ENCODE measurements around the gene VAC14. TPM values are rescaled to one million over a fixed set of nuclear protein-coding genes. Genes with fewer than 3 reads are reported as not detected.

VAC14 gene
- total RNA-seq, 4 donors from 2014 or later, result 20.5 to 44.2 (median 29.5) TPM

DNA sequence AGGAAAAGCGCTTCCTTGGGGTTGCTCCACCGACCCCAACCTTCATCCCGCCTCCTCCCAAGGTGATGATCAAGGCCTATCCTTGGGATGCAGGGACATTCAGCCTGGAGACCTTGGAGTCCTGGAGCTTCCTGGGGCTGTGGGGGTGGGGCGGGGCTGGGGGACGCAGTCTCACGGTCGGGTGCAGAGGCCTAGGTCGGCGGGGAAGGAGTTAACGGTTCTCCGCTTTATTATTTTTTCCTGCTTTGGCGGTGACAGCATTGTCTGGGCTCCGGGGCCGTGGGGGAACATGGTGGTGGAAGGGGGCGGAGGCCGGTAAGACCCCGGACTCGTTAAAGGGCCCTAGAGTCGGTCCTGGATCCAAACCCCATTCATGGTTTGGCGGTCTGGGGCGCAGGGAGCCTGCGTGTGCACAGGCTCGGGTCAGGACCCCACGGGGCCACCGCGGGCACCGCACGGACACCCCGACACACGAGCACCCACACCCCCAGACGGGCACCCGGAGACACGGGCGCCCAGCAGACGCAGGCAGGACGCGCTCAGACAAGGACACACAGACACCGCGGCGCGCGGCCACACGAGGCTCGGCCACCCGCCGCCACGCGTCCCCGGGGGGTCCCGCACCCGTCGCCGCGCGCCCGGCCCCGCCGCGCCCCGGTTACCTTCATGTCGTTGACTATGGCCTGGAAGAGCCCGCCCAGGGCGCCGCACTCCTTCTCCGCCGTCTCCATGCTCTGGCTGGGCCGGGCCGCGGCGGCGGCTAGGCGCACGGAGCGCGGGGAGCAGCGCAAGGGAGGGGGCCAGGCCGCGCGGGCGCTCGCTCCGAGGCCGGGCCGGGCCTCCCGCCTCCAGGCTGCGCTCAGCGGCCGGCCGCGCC lies 115.7 kb downstream of the VAC14 start:
- TF ChIP-seq, protein P1, sequence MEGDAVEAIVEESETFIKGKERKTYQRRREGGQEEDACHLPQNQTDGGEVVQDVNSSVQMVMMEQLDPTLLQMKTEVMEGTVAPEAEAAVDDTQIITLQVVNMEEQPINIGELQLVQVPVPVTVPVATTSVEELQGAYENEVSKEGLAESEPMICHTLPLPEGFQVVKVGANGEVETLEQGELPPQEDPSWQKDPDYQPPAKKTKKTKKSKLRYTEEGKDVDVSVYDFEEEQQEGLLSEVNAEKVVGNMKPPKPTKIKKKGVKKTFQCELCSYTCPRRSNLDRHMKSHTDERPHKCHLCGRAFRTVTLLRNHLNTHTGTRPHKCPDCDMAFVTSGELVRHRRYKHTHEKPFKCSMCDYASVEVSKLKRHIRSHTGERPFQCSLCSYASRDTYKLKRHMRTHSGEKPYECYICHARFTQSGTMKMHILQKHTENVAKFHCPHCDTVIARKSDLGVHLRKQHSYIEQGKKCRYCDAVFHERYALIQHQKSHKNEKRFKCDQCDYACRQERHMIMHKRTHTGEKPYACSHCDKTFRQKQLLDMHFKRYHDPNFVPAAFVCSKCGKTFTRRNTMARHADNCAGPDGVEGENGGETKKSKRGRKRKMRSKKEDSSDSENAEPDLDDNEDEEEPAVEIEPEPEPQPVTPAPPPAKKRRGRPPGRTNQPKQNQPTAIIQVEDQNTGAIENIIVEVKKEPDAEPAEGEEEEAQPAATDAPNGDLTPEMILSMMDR (IDR thresholded peaks at IDR 0.05; ENCODE audit: low read depth), result no peak

DNA sequence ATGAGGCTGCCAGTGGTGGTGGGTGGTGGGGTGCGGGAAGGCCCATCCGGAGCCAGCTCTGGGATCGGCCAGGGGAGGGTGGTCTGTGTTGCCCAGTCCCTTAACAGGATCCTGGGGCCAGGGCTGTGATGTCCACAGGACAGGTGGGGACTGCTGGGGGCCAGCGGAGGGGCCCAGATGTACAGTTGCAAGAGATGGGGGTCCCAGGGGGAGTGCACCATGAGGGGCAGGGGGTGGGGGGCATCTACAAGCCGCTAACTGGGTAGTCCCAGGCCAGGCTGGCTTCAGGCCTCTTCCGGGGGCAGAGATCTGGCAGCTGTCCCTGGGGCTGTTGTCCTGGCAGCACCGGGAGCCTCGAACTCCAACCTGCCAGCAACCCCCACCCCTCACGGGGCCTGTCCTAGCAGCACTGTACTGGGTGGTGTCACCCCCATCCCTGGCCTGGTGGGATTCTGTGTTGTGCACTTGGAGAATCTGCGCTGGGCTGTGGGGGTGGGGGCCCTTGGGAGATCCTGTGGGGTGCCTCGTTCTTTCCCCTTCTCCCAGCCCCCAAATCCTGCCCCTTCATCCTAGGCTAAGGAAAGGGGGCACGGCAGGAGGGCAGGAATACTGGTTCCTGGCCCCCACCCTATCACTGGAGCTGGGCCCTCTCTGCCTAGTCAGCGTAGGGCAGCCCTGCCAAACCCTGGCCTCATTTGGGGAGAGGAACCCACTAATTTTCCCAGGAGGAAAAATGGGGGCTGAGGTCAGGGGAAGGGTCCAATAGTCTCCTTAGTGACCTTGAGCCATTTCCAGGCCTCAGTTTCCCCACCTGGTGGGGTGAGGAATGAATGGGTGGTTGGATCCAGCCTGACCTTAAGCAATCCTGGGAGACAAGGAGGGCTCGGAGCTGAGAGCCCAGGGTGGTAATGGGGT lies 116.6 kb downstream of the VAC14 start:
- TF ChIP-seq, protein P1 (IDR thresholded peaks at IDR 0.05; ENCODE audit: low read depth), result no peak

DNA sequence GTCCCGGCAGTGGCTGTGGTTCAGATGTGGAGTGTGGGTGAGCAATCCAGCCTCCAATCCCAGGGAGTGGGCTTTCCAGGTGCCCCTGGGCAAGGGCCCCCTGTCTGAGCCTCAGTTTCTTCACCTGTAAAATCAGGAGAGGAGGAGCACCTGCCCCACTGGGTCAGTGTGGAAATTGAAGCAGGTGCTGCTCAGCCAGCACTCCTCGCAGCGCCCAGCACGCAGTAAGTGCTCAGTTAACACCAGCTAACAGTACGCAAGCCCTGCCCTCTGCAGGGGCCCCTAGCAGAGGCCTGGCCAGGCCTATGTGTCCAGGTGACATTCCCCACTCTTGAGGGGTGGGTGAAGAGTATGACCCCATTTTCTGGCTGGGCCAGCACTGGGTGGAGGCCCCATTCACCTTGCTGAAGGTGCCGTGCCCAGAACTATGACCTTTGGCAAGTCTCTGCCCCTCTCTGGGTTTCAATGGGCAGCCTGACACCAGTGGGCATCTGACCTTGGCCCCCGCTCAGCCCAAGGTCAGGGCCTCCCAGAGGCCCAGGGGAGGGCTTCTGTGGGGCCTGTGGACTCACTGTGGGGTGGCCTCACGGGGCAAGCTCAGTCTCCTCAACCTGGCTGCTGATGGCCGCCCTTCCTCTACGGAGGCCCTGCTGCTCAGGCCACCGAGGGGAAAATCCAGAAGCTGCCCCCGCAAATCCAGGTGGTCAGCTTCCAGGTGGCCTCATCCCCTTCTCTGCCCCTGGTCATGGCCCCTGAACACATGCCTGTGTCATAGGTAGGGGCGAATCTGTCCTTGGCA lies 117.6 kb downstream of the VAC14 start:
- TF ChIP-seq, protein P1 (IDR thresholded peaks at IDR 0.05; ENCODE audit: low read depth), result no peak

DNA sequence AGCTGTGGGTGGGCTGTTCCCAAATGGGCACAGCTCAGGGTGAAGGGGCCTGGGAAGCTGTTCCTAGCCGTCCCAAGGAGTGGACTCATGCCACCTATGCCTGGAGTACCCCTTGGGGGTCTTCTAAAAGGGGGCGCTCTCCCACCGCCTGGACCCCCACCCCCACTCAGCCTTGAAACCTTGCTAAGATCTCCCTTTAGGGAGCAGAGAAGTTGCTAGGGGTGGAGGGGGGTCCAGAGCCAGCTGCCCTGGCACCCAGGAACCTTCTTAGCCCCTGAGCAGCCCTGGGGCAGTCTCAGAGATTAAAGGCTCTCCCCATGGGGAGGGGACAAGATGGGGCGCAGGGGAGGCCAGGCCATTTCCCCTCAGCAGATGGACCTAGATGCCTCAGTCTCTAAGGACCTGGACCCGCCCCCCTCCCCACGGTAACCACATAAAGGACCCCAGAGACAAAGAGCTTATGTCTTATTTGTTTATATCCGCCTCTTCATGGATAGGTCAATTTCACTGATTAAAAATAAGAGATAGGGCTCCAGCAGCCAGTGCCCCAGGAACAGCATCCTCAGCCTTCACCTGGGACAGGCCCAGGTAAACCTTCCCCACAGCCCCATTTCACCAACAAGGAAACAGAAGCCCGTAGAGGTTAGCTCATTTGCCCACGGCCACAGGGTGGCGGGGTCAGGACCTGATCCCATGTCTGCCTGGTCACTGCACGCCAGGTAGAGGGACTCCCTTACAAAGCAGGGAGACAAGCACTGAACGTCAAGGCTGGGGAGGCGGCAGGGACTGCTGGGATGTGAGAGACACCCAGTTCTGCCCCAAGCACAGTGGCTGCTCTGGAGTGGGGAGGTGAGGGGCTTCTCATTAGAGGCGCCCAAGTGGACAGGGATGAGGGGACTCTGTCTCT lies 118.5 kb downstream of the VAC14 start:
- TF ChIP-seq, protein P1 (IDR thresholded peaks at IDR 0.05; ENCODE audit: low read depth), result no peak

DNA sequence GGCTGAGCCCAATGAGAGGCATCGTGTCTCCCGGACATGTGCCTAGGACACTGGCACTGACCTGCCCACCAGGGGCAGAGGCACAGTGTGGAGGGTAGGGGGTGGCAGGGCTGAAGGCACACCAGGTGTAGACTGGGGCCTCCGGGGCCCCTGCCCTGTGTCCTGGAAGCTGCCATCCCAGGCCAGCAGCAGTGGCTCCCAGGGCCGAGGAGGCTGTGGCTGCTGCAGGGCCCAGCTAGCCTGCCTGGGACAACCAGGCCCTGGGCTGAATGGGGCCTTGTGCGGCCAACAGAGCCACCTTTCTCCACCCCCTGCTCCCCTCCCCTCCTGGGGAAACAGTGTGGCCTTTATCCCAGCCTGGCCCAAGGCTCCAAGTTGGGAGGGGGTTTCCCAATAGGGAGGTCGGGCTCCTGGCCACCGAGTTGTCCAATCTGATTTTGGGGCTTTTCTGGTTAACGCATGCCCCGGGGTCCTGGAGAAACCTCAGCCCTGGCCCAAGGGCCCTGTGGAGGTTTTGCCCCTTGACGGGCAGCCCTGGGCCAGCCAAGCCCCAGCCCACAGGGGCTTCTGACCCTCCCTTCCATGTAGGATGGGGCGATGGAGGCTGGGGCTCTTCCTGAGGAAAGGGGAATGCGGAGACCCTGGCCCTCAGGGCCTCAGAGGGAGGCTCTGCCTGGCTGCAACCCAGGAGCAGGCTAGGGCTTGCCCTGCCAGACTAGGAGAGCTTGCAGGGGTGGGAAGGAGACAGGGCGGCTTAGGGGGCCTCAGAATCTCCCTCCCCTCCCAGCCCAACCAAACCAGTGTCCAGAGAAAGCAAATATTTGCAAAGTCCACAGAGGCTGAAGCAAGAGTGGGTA lies 119.3 kb downstream of the VAC14 start:
- TF ChIP-seq, protein P1 (IDR thresholded peaks at IDR 0.05; ENCODE audit: low read depth), result no peak

All from subcutaneous adipose tissue (tissue), 4 donors.